SK-N-MC (cell line): ENCODE results near the gene NOS1AP.
A peak's percentile ranks its signal among the peaks of the same experiment; 100 is the strongest.

Source experiments
- DNase-seq: peaks from one replicate; pipeline ENCODE4 v3.0.0-alpha.2; 2011; ENCODE audit warnings: low read depth, low spot score
- H3K27ac ChIP-seq: fragments of 200-600 bp; sonication (generic); 2 replicates; pipeline ENCODE4 v1.5.1; 2016; ENCODE audit warnings: mixed run types
- H3K36me3 ChIP-seq: fragments of 200-600 bp; sonication (generic); 2 replicates; pipeline ENCODE4 v1.6.1; 2017; ENCODE audit warnings: antibody characterized with exemption, low read length, mixed read lengths; ENCODE audit not compliant: insufficient read depth
- H3K4me3 ChIP-seq: fragments of 200-600 bp; sonication (generic); 2 replicates; pipeline ENCODE4 v1.5.1; 2016
- H3K9ac ChIP-seq: fragments of 200-600 bp; sonication (generic); 2 replicates; pipeline ENCODE4 v1.8.0; 2017; ENCODE audit warnings: mixed run types, mixed read lengths; ENCODE audit not compliant: insufficient read length
- H3K9me3 ChIP-seq: fragments of 200-600 bp; sonication (generic); 2 replicates; pipeline ENCODE4 v1.6.1; 2017; ENCODE audit warnings: low read depth, mild to moderate bottlenecking, antibody characterized with exemption, low read length, moderate library complexity, mixed read lengths
- EZH2 ChIP-seq: fragments of 200-600 bp; sonication (generic); IDR thresholded peaks from one replicate; pipeline ENCODE4 v1.6.1; 2017; ENCODE audit warnings: antibody characterized with exemption
- FOXP2 ChIP-seq: optimal IDR thresholded peaks from 2 replicates; pipeline ENCODE3; 2011; ENCODE audit warnings: mild to moderate bottlenecking, moderate library complexity; ENCODE audit not compliant: insufficient read depth; ENCODE audit errors: extremely low read length, control extremely low read depth
- POLR2AphosphoS5 ChIP-seq: IDR thresholded peaks from 2 replicates; pipeline ENCODE4 v1.6.1; 2012; ENCODE audit warnings: mild to moderate bottlenecking, low read depth, low read length, borderline replicate concordance

The NOS1AP gene

DNA sequence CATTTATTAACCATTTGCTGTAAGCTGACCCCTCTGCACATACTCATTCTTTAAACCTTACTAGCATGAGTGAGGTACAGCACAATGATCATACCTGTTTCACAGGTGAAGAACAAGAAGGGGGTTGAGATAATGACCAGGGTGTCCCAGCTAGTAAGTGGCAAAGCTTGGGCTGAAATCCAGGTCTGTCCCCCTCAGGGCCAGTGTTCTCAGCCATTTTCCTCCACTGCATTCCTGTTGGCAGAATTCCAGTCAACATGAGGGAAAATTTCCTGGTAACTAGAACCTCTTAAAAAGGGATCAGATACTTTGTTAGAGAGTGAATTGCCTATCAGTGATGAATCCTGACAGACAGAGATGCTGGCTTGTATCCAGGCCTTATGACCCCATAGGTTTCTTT, 259.0 kb downstream of the NOS1AP start:
- Histone ChIP-seq H3K4me3 (no peak overlapping the region), H3K36me3 (peaks cover 6% of the 10 kb centered on the region), H3K27ac (no peak overlapping the region), H3K9ac (no peak overlapping the region), H3K9me3 (no peaks in the 10 kb centered on the region)
- TF ChIP-seq EZH2 = no peak
- TF ChIP-seq FOXP2 = no peak
- no peak for TF ChIP-seq POLR2AphosphoS5
- no peak for DNase-seq

DNA sequence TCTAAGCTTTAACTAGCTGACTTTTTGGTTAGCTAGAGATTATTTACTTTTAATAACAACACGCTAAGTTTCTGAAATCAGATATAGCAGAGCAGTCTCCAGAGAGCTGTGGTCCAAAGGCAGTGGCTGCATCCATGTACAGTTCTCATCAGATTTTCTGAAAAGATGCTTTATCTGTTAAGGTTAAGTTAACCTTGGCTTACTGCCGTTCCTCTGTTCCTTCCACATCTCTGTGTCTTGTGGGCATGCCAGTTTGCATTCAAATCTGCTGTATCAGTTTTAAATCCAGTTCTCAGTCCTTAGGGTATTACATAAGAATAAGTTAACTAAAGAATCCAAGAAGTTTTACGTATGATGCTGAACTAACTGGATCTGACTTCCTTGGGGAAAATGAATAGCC, 260.3 kb downstream of the NOS1AP start:
- no peak overlapping the region for H3K4me3 ChIP-seq
- no peak overlapping the region for H3K9ac ChIP-seq
- DNase-seq = no peak
- peaks cover 6% of the 10 kb centered on the region for H3K36me3 ChIP-seq
- H3K27ac ChIP-seq = no peak overlapping the region
- TF ChIP-seq EZH2 = no peak
- no peaks in the 10 kb centered on the region for H3K9me3 ChIP-seq

DNA sequence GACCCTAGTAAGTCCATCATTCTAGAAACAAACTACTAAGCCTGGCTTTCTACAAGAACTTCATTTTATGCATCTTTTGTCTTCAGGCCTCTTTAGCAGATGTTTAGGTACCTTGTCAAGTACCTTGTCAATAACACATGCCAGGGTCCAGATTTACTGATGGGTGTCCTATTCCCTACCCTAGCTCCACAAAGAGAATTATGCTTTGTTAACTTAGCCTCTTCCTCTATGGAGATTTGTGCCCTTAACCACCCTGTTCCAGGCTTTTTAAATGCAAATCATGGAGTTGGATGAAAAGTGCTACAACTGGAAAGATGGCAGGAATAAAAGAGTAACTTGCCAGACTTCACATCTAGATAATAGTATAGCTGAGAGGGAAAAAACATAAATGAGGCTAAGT, 264.5 kb downstream of the NOS1AP start:
- Histone ChIP-seq H3K27ac (no peak overlapping the region), H3K9me3 (no peaks in the 10 kb centered on the region), H3K4me3 (no peak overlapping the region), H3K36me3 (peaks cover 6% of the 10 kb centered on the region), H3K9ac (no peak overlapping the region)
- no peak for DNase-seq
- TF ChIP-seq FOXP2 (no peak), POLR2AphosphoS5 (no peak), EZH2 (no peak)

DNA sequence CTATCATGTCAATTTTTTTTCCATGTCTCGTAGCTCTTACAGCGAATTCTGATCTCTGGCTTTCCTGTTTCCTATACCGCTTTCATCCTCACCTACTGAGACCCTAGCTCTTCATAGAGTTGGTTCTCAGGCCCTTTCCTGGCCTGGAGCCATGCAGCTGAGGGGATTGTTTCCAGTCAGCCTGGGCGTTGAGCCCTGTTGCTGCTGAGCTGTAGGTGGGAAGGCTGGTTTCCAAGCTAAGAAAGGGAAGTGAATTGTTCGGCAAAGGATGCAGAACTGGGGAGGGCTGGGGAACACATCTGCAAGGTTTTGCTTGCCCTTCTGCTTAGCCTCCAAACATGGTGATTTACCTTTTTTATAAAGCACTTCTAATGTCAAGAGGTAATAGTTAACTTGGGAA, 265.6 kb downstream of the NOS1AP start:
- DNase-seq = no peak
- no peak overlapping the region for H3K27ac ChIP-seq
- TF ChIP-seq EZH2 = no peak
- no peak for TF ChIP-seq FOXP2
- TF ChIP-seq POLR2AphosphoS5 = no peak

DNA sequence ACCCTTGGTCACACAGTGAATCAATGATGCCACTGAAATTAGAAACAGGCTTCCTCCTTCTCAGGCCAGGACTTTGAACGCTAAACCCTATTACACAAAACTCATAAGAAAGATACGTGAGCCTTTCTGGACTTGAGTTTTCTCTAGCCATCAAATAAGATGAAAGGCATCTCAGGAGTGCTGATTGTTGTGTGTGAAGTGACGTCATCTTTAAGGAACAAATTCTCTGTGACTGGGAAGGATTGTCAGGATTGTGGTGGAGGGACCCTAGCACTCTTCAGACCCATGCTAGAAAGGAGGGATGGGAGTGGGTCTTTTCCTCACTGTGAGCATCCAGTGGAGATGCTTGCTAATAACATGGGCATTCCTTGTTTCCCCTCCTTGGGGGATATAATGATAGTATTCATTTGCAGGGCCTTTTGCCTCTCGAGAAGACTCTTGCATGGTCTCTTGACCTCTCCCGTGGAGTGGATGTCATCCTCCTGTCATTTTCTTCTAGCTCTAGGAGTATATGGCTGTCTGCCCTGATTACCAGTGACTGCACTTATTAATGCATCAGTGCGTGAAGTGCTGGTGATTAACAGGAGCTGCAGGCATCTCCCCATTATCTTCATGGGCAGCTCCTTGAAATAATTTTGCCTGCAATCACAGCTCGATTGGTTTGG, 267.3 kb downstream of the NOS1AP start:
- Histone ChIP-seq H3K27ac (no peak overlapping the region), H3K36me3 (peaks cover 6% of the 10 kb centered on the region), H3K4me3 (no peak overlapping the region), H3K9me3 (no peaks in the 10 kb centered on the region), H3K9ac (no peak overlapping the region)
- DNase-seq = no peak
- TF ChIP-seq POLR2AphosphoS5 (no peak), FOXP2 (no peak), EZH2 (no peak)

More for the DNA sequence above, 265.6 kb downstream of the NOS1AP start:
- Histone ChIP-seq H3K9ac (no peak overlapping the region), H3K4me3 (no peak overlapping the region), H3K36me3 (peaks cover 6% of the 10 kb centered on the region), H3K9me3 (no peaks in the 10 kb centered on the region)

DNA sequence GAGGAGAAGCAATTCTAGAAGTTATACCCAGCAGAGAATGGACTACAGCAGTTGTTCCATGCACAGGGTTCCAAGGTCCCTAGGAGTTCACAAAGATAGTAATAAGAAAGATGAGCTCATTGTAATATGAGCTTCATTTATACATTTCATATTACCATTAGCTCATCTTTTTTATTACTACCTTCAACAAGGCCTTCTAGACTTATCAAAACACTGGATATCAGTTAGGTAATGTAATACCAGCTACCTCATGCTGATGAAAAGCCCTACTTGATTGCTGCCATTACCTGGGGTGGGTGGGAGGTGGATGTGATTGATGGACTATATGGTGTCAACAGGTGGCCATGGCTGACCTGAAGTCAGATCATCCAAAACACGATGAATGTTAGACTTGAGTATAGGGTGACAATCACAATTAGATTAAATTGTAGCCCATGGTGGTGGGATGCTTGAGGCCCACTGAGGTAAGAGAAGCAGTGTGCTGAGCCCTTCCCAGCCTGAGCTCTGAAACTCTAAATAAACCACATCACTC, 273.0 kb downstream of the NOS1AP start:
- TF ChIP-seq POLR2AphosphoS5 (no peak), FOXP2 (no peak), EZH2 (no peak)
- H3K4me3 ChIP-seq = no peak overlapping the region
- no peak overlapping the region for H3K9ac ChIP-seq
- H3K36me3 ChIP-seq = peaks cover 20% of the 10 kb centered on the region
- no peak for DNase-seq
- H3K9me3 ChIP-seq = no peaks in the 10 kb centered on the region
- H3K27ac ChIP-seq = no peak overlapping the region

DNA sequence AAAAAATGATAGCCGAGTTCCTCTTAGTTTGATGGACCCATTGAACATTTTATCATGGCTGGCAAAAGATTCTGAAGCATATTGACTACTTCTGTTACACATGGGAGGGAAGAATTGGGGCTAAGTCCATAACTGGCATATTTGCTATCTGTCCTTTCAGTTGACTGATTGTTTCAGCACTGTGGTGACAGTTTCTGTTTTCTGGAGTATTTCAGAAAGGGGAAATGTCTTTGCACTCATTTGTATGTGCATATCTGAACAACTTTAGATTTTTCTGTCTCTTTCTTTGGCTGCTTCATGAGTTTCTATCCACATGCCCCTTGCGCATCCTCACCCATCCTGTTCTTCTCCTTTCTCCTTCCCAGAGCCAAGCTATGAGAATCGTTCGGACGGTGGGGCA, 274.0 kb downstream of the NOS1AP start:
- H3K27ac ChIP-seq = no peak overlapping the region
- DNase-seq = no peak
- H3K4me3 ChIP-seq = no peak overlapping the region
- no peak overlapping the region for H3K9ac ChIP-seq
- no peaks in the 10 kb centered on the region for H3K9me3 ChIP-seq
- TF ChIP-seq EZH2 (no peak), POLR2AphosphoS5 (no peak)
- H3K36me3 ChIP-seq = peaks cover 27% of the 10 kb centered on the region

DNA sequence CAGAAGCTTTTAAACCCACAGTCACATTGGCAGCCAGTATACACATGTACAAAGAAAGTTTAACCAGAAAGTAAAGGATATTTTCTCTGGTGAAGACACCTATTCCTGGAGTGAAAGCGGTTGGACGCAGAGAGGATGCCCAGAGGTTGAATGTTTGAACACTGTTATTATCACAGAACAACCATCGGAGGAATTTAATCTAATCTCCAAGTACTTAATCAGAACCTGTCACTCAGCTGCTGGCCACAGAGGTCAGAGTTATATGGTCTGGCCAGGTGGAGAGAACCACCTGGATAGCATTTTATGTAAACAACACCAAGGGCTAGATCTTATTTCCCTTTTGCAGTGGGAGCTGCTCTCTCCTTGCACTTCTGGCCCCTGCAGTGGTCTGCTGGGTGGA, 277.8 kb downstream of the NOS1AP start:
- Histone ChIP-seq H3K27ac (no peak overlapping the region), H3K9ac (no peak overlapping the region), H3K36me3 (peaks cover 27% of the 10 kb centered on the region), H3K9me3 (no peaks in the 10 kb centered on the region), H3K4me3 (no peak overlapping the region)
- no peak for TF ChIP-seq FOXP2
- no peak for TF ChIP-seq EZH2
- TF ChIP-seq POLR2AphosphoS5 = no peak
- DNase-seq = no peak

DNA sequence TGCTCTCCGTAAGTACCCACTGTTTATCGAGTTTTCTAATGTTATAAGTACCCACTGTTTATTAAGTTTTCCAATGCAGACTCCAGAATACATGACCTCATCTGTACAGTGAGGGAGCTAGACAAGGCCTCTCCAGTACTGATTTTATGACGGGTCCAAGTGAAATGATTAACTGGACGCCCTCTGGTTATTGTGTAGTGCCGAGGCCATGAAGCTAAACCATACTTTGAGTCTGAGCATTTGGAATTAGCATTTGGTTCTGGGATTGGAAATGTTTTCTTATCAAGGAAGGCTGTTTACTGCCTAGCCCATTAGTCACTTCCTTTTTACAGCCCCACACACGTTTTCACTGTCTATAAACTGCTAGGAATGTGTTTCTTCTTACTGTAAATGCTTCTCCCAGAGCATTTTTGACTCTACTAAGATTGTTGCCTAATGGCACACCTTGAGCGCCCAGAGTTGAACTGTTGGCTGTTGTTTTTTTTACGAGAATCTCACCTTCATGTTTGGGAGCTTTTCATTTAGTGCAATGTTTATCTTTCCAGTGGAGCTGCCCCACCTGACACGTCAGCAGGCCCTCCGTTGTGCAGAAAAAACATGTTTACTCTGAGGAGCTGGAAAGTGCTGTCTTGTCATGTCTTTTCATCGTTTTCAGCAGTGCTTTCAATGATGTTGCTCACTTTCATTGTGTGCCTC, 280.3 kb downstream of the NOS1AP start:
- no peak for DNase-seq
- Histone ChIP-seq H3K27ac (peak overlapping the region; percentile 42; the same call in 1 of the 2 replicates), H3K4me3 (no peak overlapping the region), H3K9ac (no peak overlapping the region), H3K9me3 (no peaks in the 10 kb centered on the region), H3K36me3 (peaks cover 24% of the 10 kb centered on the region; the same call in 1 of the 2 replicates)
- TF ChIP-seq EZH2 = no peak
- no peak for TF ChIP-seq FOXP2
- TF ChIP-seq POLR2AphosphoS5 = no peak
